MCF 10A (cell line): ENCODE data around the gene TNS2. TPM values are rescaled to one million over a fixed set of nuclear protein-coding genes. Genes with fewer than 3 reads are reported as not detected.
"Not testable (repeated sequence)": the region's sequence is repeated elsewhere in the genome, so short reads cannot be mapped to it uniquely, and the experiment has no call there.

Source experiments
- BruUV-seq: library from RNA; stranded (reverse); fragments of 400-500 nt; replicated peaks from 2 replicates; lab custom pipeline; 2021; lab: Mats Ljungman, UMichigan
- CTCF ChIA-PET: fragments of 300-600 bp; sonication (Branson Sonifier 250); formaldehyde crosslinking; extraction: SDS; loops from one replicate; lab custom pipeline; 2021; ENCODE audit warnings: antibody characterized with exemption, inconsistent platforms; lab: Yijun Ruan, JAX
- POLR2A ChIA-PET: fragments of 300-600, 350-650 bp; sonication (Branson Sonifier 250); formaldehyde crosslinking; extraction: SDS; loops from one replicate; lab custom pipeline; 2020; ENCODE audit warnings: antibody characterized with exemption, inconsistent platforms; lab: Yijun Ruan, JAX
- DNase-seq: peaks from one replicate; pipeline ENCODE4 v3.0.0-alpha.2; 2018; ENCODE audit not compliant: unreplicated experiment
- H3K27ac Mint-ChIP-seq: one replicate; pipeline ENCODE4 v1.8.0; 2022; ENCODE audit warnings: mild to moderate bottlenecking, low read depth, mixed read lengths; ENCODE audit not compliant: unreplicated experiment
- H3K27me3 Mint-ChIP-seq: one replicate; pipeline ENCODE4 v1.8.0; 2022; ENCODE audit warnings: mixed read lengths; ENCODE audit not compliant: insufficient read depth, unreplicated experiment
- H3K36me3 Mint-ChIP-seq: one replicate; pipeline ENCODE4 v1.8.0; 2022; ENCODE audit warnings: mild to moderate bottlenecking, moderate library complexity, mixed read lengths; ENCODE audit not compliant: insufficient read depth, unreplicated experiment
- H3K4me1 Mint-ChIP-seq: one replicate; pipeline ENCODE4 v1.8.0; 2022; ENCODE audit warnings: mixed read lengths; ENCODE audit not compliant: insufficient read depth, unreplicated experiment
- H3K4me3 Mint-ChIP-seq: one replicate; pipeline ENCODE4 v1.8.0; 2022; ENCODE audit warnings: mild to moderate bottlenecking, moderate library complexity, mixed read lengths; ENCODE audit not compliant: unreplicated experiment
- H3K9me3 Mint-ChIP-seq: one replicate; pipeline ENCODE4 v1.8.0; 2022; ENCODE audit warnings: mixed read lengths; ENCODE audit not compliant: unreplicated experiment
- CTCF ChIP-seq: fragments of 200-600 bp; IDR thresholded peaks from one replicate; pipeline ENCODE4 v1.8.0; 2022; ENCODE audit warnings: antibody characterized with exemption, mild to moderate bottlenecking; ENCODE audit not compliant: unreplicated experiment
- intact Hi-C: fragments of 100-400 bp; cut with micrococcal nuclease; formaldehyde crosslinking; loops from 2 replicates; pipeline ENCODE4 v1.14.1; 2022
- total RNA-seq: library from RNA; stranded (reverse); gene quantifications from 2 replicates; pipeline ENCODE4 v1.2.3, GENCODE V29; 2022

TNS2 gene
- total RNA-seq, 1 experiment from 2014 or later, result 22.3 TPM

GRCh38 chr12:53105712-53106439 lies 56.0 kb downstream of the TNS2 start:
- Mint-ChIP-seq H3K36me3 (no peaks in the 10 kb centered on the region), H3K27me3 (no peaks in the 10 kb centered on the region), H3K4me1 (no peaks in the 10 kb centered on the region), H3K9me3 (no peaks in the 10 kb centered on the region), H3K27ac (no peak overlapping the region), H3K4me3 (no peak overlapping the region)
- no peak for DNase-seq
- no TSS peak for BruUV-seq
- TF ChIP-seq CTCF, result no peak
- POLR2A ChIA-PET, result no interaction called here
- intact Hi-C loops, result no loop called here
- CTCF ChIA-PET, result interaction anchor here (1.9 kb wide), 1 partner anchor 40 kb away, joined by 6 read pairs; no protein-coding TSS in a partner anchor

GRCh38 chr12:53107122-53107521 lies 57.3 kb downstream of the TNS2 start:
- Mint-ChIP-seq H3K27me3 (no peaks in the 10 kb centered on the region), H3K4me1 (no peaks in the 10 kb centered on the region), H3K4me3 (no peak overlapping the region), H3K27ac (no peak overlapping the region), H3K36me3 (no peaks in the 10 kb centered on the region), H3K9me3 (no peaks in the 10 kb centered on the region)
- POLR2A ChIA-PET, result interaction anchor here (0.6 kb wide), 1 partner anchor 147 kb away, joined by 3 read pairs; no protein-coding TSS in a partner anchor
- no TSS peak for BruUV-seq
- no peak for TF ChIP-seq CTCF
- intact Hi-C loops, result no loop called here
- no peak for DNase-seq
- CTCF ChIA-PET, result interaction anchor here (0.6 kb wide), 3 partner anchors 41 to 76 kb away, joined by 3 to 5 read pairs (median 3); no protein-coding TSS in a partner anchor

- H3K4me3 Mint-ChIP-seq, H3K27ac Mint-ChIP-seq, H3K27me3 Mint-ChIP-seq, H3K4me1 Mint-ChIP-seq, BruUV-seq, intact Hi-C loops, H3K9me3 Mint-ChIP-seq, DNase-seq, H3K36me3 Mint-ChIP-seq: not testable (repeated sequence)
- ChIA-PET CTCF (interaction anchor here (0.6 to 1.0 kb wide), 3 partner anchors 14 to 107 kb away, joined by 3 to 4 read pairs (median 3); no protein-coding TSS in a partner anchor), POLR2A (interaction anchor here (0.6 kb wide), 1 partner anchor 26 kb away, joined by 4 read pairs; no protein-coding TSS in a partner anchor)
Measured at GRCh38 chr12:53112431-53112830, 62.6 kb downstream of the TNS2 start.

GRCh38 chr12:53113136-53113705 lies 63.4 kb downstream of the TNS2 start:
- Mint-ChIP-seq H3K27me3 (no peaks in the 10 kb centered on the region), H3K9me3 (no peaks in the 10 kb centered on the region), H3K4me3 (no peak overlapping the region), H3K27ac (no peak overlapping the region), H3K36me3 (no peaks in the 10 kb centered on the region), H3K4me1 (no peaks in the 10 kb centered on the region)
- TF ChIP-seq CTCF, result no peak
- ChIA-PET CTCF (interaction anchor here (0.6 to 2.1 kb wide), 3 partner anchors 14 to 98 kb away, joined by 3 to 8 read pairs (median 3); no protein-coding TSS in a partner anchor), POLR2A (no interaction called here)
- DNase-seq, result no peak
- BruUV-seq, result no TSS peak
- intact Hi-C loops, result no loop called here
